Testis (tissue), 3 donors: ENCODE results near the gene PRMT7. TPM values are rescaled to one million over a fixed set of nuclear protein-coding genes. Genes with fewer than 3 reads are reported as not detected.
A peak's percentile ranks its signal among the peaks of the same experiment; 100 is the strongest.

Source experiments
- DNase-seq: peaks from one replicate; pipeline ENCODE4 v3.0.0-alpha.2; 2019
- H3K27ac ChIP-seq, 2 donors: fragments of 200-600 bp; sonication (generic); one replicate each; pipeline ENCODE4 v1.5.1; 2019
- H3K27me3 ChIP-seq: fragments of 200-600 bp; sonication (generic); one replicate; pipeline ENCODE4 v1.5.1; 2019
- H3K36me3 ChIP-seq: fragments of 200-600 bp; sonication (generic); one replicate; pipeline ENCODE4 v1.5.1; 2017; ENCODE audit warnings: low read depth; ENCODE audit errors: missing control alignments
- H3K4me1 ChIP-seq: fragments of 200-600 bp; sonication (generic); one replicate; pipeline ENCODE4 v1.5.1; 2019
- H3K4me3 ChIP-seq, 2 donors: fragments of 200-600 bp; sonication (generic); one replicate each; pipeline ENCODE4 v1.5.1; 2017 to 2019
- H3K9me3 ChIP-seq: fragments of 200-600 bp; sonication (generic); one replicate; pipeline ENCODE4 v1.5.1; 2017
- POLR2A ChIP-seq: fragments of 450-650 bp; IDR thresholded peaks from one replicate; pipeline ENCODE4 v1.6.1; 2017; ENCODE audit warnings: antibody characterized with exemption, mild to moderate bottlenecking, moderate library complexity
- WGBS, 2 donors: methylation state at CpG; one replicate each; pipeline ENCODE4 v1.1.5; 2018; 5-methylcytosine and 5-hydroxymethylcytosine counted together
- intact Hi-C: fragments of 100-400 bp; cut with DNase I; formaldehyde crosslinking; loops from one replicate; pipeline ENCODE4 v1.15.1; 2023; ENCODE audit warnings: low total_unique reads
- polyA plus RNA-seq: library from polyadenylated mRNA; stranded (reverse); fragments of 350-450 nt; fragmentation: Illumina TruSeq; extraction: RNeasy Lipid Tissue Mini Kit (QIAGEN cat#74804); gene quantifications from one replicate; pipeline ENCODE4 v1.2.3, GENCODE V29; 2014; ENCODE audit warnings: low read depth, low replicate concordance; ENCODE audit not compliant: insufficient read depth
- total RNA-seq, 2 donors: library from RNA; depleted of rRNA; stranded (reverse); fragments of >200 nt; gene quantifications; one replicate each; pipeline ENCODE4 v1.2.3, GENCODE V29; 2016
- TF ChIP-seq, protein P1 (sequence below), 3 experiments: fragments of 450-650 bp in 2 of 3; fragments of 200-600 bp in 1 of 3; sonication (generic) in 1 of 3; IDR thresholded peaks; one replicate each; pipeline ENCODE4 v1.5.1; 2016 to 2019; ENCODE audit warnings: antibody characterized with exemption in 3 of 3, mild to moderate bottlenecking in 2 of 3, moderate library complexity in 1 of 3

PRMT7 gene
- total and polyA plus RNA-seq, 3 donors from 2014 or later, result 47.9 to 111 (median 99.3) TPM

DNA sequence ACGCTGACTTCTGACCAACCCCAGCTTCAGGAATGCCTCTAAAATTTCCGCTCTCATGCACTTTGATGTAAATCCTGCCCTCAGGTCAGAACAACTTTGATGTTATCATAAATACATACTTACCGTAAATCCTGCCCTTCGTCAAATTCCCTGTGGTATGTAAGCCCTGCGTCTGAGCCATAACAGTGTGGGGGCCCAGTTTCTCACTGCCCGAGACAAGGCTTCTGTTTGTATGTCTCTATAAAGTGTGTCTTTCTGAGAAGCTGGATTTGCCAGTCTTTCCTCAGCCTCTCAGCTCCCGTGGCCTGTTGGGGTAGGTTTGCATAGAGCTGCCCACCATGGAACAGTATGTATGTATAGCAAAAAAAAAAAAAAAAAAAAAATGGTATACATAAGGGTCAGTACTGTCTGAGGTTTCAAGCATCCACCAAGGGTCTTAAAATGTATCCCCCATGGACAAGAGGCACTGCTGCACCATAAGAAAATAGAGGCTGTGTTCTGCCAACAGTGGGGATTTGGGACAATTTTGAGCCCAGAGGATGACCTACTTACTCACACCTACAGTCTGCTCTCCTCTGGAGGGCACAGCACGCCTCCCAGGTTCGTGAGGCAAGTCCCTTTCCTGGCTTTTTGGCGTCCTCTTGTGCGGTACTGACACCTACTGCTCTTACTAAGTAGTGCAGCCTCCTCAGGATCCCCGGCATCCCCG, 17.5 kb downstream of the PRMT7 start:
- DNase-seq, result peak; percentile 86
- Histone ChIP-seq H3K9me3 (no peaks in the 10 kb centered on the region), H3K36me3 (no peaks in the 10 kb centered on the region), H3K27ac (no peak overlapping the region), H3K27me3 (no peaks in the 10 kb centered on the region), H3K4me1 (no peaks in the 10 kb centered on the region), H3K4me3 (no peak overlapping the region)
- TF ChIP-seq, protein P1, sequence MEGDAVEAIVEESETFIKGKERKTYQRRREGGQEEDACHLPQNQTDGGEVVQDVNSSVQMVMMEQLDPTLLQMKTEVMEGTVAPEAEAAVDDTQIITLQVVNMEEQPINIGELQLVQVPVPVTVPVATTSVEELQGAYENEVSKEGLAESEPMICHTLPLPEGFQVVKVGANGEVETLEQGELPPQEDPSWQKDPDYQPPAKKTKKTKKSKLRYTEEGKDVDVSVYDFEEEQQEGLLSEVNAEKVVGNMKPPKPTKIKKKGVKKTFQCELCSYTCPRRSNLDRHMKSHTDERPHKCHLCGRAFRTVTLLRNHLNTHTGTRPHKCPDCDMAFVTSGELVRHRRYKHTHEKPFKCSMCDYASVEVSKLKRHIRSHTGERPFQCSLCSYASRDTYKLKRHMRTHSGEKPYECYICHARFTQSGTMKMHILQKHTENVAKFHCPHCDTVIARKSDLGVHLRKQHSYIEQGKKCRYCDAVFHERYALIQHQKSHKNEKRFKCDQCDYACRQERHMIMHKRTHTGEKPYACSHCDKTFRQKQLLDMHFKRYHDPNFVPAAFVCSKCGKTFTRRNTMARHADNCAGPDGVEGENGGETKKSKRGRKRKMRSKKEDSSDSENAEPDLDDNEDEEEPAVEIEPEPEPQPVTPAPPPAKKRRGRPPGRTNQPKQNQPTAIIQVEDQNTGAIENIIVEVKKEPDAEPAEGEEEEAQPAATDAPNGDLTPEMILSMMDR (IDR thresholded peaks at IDR 0.05), result peak; percentile 77 to 85 (median 80)
- TF ChIP-seq POLR2A, result no peak
- intact Hi-C loops, result loop anchor here (2.0 kb wide), 1 partner anchor 64 kb away; the partner anchor contains the start of gene SLC7A6
- 45 to 55% methylated on average over 13 of the region's 13 CpGs for WGBS, 2 donors

DNA sequence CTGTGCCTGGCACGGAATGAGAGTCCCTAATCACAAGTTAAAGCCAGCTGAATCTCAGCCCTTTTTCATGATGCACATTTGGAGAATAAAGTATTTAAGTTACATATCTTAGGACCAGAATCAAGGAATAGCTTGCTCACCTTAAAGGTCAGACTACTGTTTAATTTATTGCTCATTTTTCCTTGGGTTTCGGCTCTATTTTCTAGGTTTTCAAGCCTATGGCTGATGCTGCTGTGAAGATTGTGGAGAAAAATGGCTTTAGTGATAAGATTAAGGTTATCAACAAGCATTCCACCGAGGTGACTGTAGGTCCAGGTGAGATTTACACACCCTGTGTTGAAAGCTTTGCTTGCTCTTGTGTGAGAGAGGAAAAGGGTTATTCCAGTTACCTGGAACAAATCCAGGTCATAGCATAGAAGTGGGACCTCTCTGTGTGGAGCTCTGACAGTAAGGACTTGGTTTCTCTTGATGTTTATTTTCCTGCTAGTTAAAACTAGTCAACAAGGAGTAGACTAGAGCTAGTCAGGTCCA, 18.1 kb downstream of the PRMT7 start:
- no peak for TF ChIP-seq POLR2A
- TF ChIP-seq, protein P1 (IDR thresholded peaks at IDR 0.05), result no peak
- Histone ChIP-seq H3K4me1 (no peaks in the 10 kb centered on the region), H3K27me3 (no peaks in the 10 kb centered on the region), H3K36me3 (no peaks in the 10 kb centered on the region), H3K9me3 (no peaks in the 10 kb centered on the region), H3K4me3 (no peak overlapping the region), H3K27ac (no peak overlapping the region)
- intact Hi-C loops, result loop anchor here (2.0 kb wide), 1 partner anchor 64 kb away; the partner anchor contains the start of gene SLC7A6
- no peak for DNase-seq
- WGBS, 2 donors, result 49 to 61% methylated on average over 3 of the region's 3 CpGs

DNA sequence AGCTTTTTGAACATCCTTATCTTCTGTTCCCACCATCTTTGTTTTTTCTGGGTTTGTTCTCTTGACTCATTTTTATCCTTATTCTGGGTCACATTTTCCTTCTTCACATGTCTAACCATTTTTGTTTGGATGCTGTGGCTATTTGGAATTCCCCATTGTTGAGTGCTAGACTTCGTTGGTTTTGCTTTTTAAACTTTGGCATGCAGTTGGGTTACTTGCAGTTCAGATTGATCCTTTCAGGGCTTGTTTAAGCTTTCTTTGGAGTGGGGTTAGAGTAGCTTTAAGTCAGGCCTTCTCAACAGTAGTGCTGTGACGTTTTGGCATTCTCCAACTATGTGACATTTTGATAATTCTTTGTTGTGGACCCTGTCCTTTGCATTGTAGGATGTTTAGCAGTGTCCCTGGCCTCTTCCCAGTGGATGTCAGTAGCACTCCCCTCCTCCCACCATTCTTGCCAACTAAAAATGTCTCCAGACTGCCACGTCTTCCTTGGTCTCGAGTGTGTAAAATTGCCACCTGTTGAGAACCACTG, 21.1 kb downstream of the PRMT7 start:
- H3K27ac ChIP-seq, result no peak overlapping the region
- TF ChIP-seq, protein P1 (IDR thresholded peaks at IDR 0.05), result no peak
- no peak for TF ChIP-seq POLR2A
- WGBS, 2 donors, result 48 to 64% methylated on average over 4 of the region's 4 CpGs
- H3K36me3 ChIP-seq, result no peaks in the 10 kb centered on the region
- H3K4me1 ChIP-seq, result no peaks in the 10 kb centered on the region
- H3K4me3 ChIP-seq, result no peak overlapping the region
- no peaks in the 10 kb centered on the region for H3K27me3 ChIP-seq
- no peak for DNase-seq
- no peaks in the 10 kb centered on the region for H3K9me3 ChIP-seq
- intact Hi-C loops, result no loop called here

DNA sequence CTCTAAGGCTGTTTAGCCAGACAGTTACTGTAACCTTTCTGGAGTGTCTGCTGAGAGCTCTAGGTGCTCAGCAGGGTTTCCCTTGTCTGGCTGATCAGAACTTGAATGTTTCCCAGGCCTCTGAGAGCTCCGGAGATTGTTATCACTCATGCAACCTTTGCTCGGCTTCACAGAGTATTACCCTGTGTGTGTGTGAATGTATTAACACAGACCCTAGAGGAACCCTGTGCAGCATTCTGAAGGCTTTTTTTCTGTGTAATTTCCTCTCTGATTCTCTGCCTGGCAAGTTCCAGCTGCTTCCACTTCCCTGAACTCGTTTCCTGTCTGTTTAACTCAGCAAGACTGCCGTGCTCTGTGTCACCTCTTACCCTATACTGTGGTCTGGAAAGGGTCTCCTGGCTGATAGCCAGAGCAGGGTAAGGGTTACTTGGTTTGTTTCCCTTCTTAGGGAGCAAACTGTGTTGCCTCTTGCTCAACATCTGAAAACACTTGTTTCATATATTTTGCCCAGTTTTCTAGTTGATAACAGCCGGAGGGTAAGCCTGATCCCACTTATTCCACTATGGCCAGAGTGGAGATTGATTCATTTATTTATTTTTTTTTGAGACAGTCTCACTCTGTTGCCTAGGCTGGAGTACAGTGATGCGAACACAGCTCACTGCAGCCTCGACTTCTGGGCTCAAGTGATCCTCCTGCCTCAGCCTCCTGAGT, 21.7 kb downstream of the PRMT7 start:
- Histone ChIP-seq H3K27me3 (no peaks in the 10 kb centered on the region), H3K27ac (no peak overlapping the region), H3K9me3 (no peaks in the 10 kb centered on the region), H3K4me3 (no peak overlapping the region), H3K4me1 (no peaks in the 10 kb centered on the region), H3K36me3 (no peaks in the 10 kb centered on the region)
- DNase-seq, result no peak
- WGBS, 2 donors, result 75 to 77% methylated on average over 7 of the region's 7 CpGs
- TF ChIP-seq POLR2A, result no peak
- TF ChIP-seq, protein P1 (IDR thresholded peaks at IDR 0.05), result no peak
- intact Hi-C loops, result no loop called here
